ENCODE data around the gene CSAD.

CSAD gene

DNA sequence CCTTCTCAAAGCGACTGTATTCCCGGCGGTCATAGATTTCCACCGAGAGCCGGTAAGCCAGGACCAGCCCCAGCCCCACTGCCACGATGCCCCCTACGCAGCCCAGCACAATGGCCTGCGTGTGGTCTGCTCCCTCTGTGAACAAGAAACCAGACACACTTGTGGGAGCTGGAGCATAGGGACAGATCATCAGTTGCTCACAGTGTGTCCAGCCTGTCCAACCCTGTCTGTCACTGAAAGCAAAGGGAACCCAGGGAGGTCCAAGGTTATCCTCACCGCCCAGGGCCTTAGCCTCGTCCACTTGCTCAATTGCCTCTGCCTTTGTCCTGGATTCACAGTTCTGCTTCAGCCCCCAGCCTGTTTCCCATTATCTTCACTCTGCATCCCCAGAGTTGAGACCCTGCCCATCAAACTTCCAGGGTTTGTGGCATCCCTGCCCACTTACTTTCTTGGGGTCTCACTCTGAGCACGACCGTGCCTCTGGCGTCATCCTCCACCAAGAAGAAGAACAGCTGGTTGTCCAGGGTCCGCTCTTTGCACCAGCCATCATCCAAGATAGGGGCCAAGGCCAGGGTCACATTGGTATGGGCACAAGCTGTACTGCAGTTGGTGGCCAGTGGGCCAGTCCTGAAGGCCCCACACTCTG is 11.3 kb upstream of the CSAD start:
- TF ChIP-seq TAF1 (IDR thresholded peaks at IDR 0.05; ENCODE audit: borderline replicate concordance, insufficient read depth, low read length) (no peak), POLR2AphosphoS5 (IDR thresholded peaks at IDR 0.05; ENCODE audit: low read depth, low read length) (no peak), FOXP2 (optimal IDR thresholded peaks at IDR 0.05; ENCODE audit: borderline replicate concordance, extremely low read depth, extremely low read length, insufficient read depth) (no peak), REST (IDR thresholded peaks at IDR 0.05; ENCODE audit: insufficient read depth in 1 of 2, low read depth in 2 of 2, low read length in 2 of 2) (no peak), SIN3A (IDR thresholded peaks at IDR 0.05; ENCODE audit: borderline replicate concordance, insufficient read depth, low read length) (no peak)

DNA sequence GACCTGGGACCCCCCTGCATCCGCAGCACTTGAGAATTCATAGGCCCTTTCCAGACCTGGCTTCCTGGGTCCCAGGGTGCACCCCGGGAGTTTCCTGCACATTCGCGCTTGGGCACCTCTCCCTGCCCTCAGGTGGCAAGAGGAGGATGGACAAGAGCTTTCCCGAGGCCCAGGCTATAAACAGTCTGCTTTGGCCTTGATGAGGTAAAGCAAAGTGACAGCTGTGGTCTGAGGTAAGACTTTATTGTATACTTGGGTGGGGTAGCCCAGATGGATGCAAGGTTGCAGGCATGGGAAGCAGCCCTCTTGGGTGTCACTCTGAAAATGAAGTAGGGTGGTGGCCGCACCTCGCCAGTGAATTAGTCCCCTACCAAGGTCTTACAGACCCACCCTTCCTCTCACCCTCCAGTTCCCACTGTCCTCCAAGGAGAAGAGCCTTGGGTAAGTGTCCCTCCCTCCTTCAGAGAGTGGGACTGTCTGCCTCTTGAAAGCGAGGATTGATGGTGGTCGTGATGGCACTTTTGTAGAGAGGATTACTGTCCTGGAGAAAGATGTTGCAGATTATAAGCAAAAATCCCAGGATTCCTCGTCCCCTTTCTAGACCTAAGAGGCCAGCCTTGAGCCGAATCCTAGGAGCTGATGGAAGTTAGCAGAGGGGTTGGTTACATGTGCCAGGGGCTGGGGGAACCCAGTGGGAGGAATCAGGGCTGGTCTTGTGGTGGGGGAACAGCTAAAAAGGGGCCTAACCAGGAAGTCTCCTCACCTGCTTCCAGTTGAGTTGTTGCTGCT is 10.6 kb upstream of the CSAD start:
- no peak for TF ChIP-seq SIN3A (IDR thresholded peaks at IDR 0.05; ENCODE audit: borderline replicate concordance, insufficient read depth, low read length)
- TF ChIP-seq POLR2AphosphoS5 (IDR thresholded peaks at IDR 0.05; ENCODE audit: low read depth, low read length) = no peak
- no peak for TF ChIP-seq REST (IDR thresholded peaks at IDR 0.05; ENCODE audit: insufficient read depth in 1 of 2, low read depth in 2 of 2, low read length in 2 of 2)
- no peak for TF ChIP-seq FOXP2 (optimal IDR thresholded peaks at IDR 0.05; ENCODE audit: borderline replicate concordance, extremely low read depth, extremely low read length, insufficient read depth)
- TF ChIP-seq TAF1 (IDR thresholded peaks at IDR 0.05; ENCODE audit: borderline replicate concordance, insufficient read depth, low read length) = no peak

DNA sequence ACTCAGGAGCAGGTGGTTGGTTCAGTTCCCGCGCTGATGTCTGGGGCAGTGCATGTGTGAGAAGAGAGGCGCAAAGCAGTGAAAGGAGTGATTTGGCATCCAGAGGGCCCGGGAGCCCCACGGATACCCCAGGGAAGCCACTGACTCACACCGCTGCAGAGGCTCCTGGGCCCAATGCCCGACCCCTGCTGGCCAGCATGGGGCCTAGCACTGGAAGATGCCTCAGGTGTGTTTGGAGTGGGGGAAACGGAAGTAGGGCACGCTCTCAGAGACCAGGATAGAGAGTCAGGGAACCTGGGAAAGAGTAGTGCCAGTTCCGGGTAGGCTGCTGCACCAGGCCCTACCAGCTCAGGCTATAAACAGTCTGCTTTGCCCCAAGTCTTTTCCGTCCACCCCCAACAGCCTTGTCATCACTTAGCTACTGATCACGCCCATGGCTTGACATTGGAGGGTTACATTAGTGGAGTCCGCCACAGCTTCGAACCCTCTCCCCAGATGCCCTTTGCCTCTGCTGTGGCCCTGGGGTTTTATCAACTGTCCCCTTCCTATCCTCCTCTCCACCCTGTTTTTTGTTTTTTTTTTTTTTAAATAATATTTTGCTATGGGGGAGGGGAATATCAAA is 9.5 kb upstream of the CSAD start:
- TF ChIP-seq TAF1 (IDR thresholded peaks at IDR 0.05; ENCODE audit: borderline replicate concordance, insufficient read depth, low read length) = no peak
- no peak for TF ChIP-seq POLR2AphosphoS5 (IDR thresholded peaks at IDR 0.05; ENCODE audit: low read depth, low read length)
- no peak for TF ChIP-seq FOXP2 (optimal IDR thresholded peaks at IDR 0.05; ENCODE audit: borderline replicate concordance, extremely low read depth, extremely low read length, insufficient read depth)
- no peak for TF ChIP-seq REST (IDR thresholded peaks at IDR 0.05; ENCODE audit: insufficient read depth in 1 of 2, low read depth in 2 of 2, low read length in 2 of 2)
- no peak for TF ChIP-seq SIN3A (IDR thresholded peaks at IDR 0.05; ENCODE audit: borderline replicate concordance, insufficient read depth, low read length)

- TF ChIP-seq SIN3A (IDR thresholded peaks at IDR 0.05; ENCODE audit: borderline replicate concordance, insufficient read depth, low read length) = no peak
- TF ChIP-seq TAF1 (IDR thresholded peaks at IDR 0.05; ENCODE audit: borderline replicate concordance, insufficient read depth, low read length) = no peak
- TF ChIP-seq FOXP2 (optimal IDR thresholded peaks at IDR 0.05; ENCODE audit: borderline replicate concordance, extremely low read depth, extremely low read length, insufficient read depth) = no peak
- TF ChIP-seq REST (IDR thresholded peaks at IDR 0.05; ENCODE audit: insufficient read depth in 1 of 2, low read depth in 2 of 2, low read length in 2 of 2) = no peak
- no peak for TF ChIP-seq POLR2AphosphoS5 (IDR thresholded peaks at IDR 0.05; ENCODE audit: low read depth, low read length)
Measured at GRCh38 chr12:53187145-53187899, 6.6 kb upstream of the CSAD start.

All from PFSK-1 (cell line).